Measurements from ENCODE around the gene SUSD4. TPM values are rescaled to one million over a fixed set of nuclear protein-coding genes. Genes with fewer than 3 reads are reported as not detected.

Gene SUSD4
- total RNA-seq, 2 experiments from 2014 or later, result 0.18 to 0.23 TPM

DNA sequence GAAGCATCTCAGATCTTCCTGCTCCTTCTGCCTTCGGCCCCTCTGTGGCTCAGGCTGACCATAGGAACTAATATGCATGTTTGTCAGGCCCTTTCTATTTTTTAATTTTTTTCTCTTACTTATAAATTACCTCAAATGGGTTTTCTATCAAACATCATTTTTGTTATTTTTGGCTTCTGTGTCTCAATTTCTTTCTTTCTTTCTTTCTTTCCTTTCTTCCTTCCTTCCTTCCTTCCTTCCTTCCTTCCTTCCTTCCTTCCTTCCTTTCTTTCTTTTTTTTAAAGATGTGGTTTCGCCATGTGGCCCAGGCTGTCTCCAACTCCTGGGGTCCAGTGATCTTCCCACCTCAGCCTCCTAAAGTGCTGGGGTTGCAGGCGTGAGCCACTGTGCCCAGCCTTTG is 184.7 kb downstream of the SUSD4 start:
- Mint-ChIP-seq H3K36me3 (ENCODE audit: low read depth) (no peaks in the 10 kb centered on the region), H3K27ac (no peak overlapping the region), H3K4me3 (no peak overlapping the region), H3K9me3 (ENCODE audit: insufficient read depth) (no peaks in the 10 kb centered on the region), H3K4me1 (ENCODE audit: low read depth) (peaks cover 3% of the 10 kb centered on the region), H3K27me3 (ENCODE audit: low read depth) (peaks cover 6% of the 10 kb centered on the region)
- DNase-seq (no peak), ATAC-seq (no peak)
- POLR2A ChIA-PET, result no interaction called here
- CTCF ChIA-PET, result interaction anchor here (1.6 kb wide), 1 partner anchor 55 kb away, joined by 5 read pairs; no protein-coding TSS in a partner anchor

DNA sequence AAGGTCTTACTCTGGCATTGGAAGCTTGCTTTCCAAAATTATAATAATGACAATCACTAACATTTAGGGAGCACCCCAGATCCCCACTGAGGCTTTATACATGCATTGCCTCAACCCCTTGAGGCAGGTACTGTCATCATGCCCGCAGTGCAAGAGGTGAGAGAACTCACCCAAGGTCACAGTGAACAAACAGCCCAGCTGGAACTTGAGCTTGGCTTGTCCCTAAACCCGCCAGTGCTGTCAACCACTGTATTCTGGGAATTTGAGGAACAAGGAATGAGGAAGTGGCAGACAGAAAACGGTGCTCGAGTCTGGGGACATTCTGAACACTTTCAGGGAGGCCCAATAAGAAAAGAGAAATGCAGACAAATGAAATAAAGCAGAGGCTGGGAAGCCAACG is 186.3 kb downstream of the SUSD4 start:
- DNase-seq (no peak), ATAC-seq (no peak)
- no peak overlapping the region for H3K27ac Mint-ChIP-seq
- peaks cover 6% of the 10 kb centered on the region for H3K27me3 Mint-ChIP-seq (ENCODE audit: low read depth)
- H3K4me3 Mint-ChIP-seq, result no peak overlapping the region
- ChIA-PET CTCF (no interaction called here), POLR2A (no interaction called here)
- peaks cover 3% of the 10 kb centered on the region for H3K9me3 Mint-ChIP-seq (ENCODE audit: insufficient read depth)
- H3K36me3 Mint-ChIP-seq (ENCODE audit: low read depth), result no peaks in the 10 kb centered on the region
- H3K4me1 Mint-ChIP-seq (ENCODE audit: low read depth), result peaks cover 3% of the 10 kb centered on the region

DNA sequence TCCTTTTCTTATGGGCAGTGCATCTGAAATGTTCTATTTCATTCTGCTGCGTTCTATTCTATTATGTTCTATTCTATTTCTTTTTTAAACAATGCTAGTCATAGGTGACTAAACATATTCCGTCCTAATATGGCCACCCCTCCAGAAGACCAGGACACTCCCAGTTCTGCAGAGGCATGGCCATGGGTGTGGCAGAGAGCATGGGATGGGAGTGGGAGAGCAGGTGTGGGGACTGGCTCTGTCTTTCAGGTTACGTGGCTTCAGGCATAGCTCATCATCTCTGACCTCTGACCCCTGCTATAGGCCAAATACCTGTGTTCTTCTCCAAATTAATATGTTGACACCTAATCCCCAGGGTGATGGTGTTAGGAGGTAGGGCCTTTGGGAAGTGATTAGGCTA is 187.5 kb downstream of the SUSD4 start:
- POLR2A ChIA-PET, result no interaction called here

GRCh38 chr1:223175633-223176032 is 188.3 kb downstream of the SUSD4 start:
- H3K9me3 Mint-ChIP-seq (ENCODE audit: insufficient read depth), result peaks cover 3% of the 10 kb centered on the region
- no peak overlapping the region for H3K4me3 Mint-ChIP-seq
- H3K27me3 Mint-ChIP-seq (ENCODE audit: low read depth), result peaks cover 2% of the 10 kb centered on the region
- H3K4me1 Mint-ChIP-seq (ENCODE audit: low read depth), result no peaks in the 10 kb centered on the region
- DNase-seq (no peak), ATAC-seq (no peak)
- ChIA-PET CTCF (interaction anchor here (0.9 to 1.9 kb wide), 4 partner anchors 10 to 52 kb away, joined by 3 to 7 read pairs (median 4); no protein-coding TSS in a partner anchor), POLR2A (no interaction called here)
- H3K36me3 Mint-ChIP-seq (ENCODE audit: low read depth), result no peaks in the 10 kb centered on the region
- H3K27ac Mint-ChIP-seq, result no peak overlapping the region

More for the DNA sequence above, 187.5 kb downstream of the SUSD4 start:
- Mint-ChIP-seq H3K4me1 (ENCODE audit: low read depth) (no peaks in the 10 kb centered on the region), H3K4me3 (no peak overlapping the region), H3K9me3 (ENCODE audit: insufficient read depth) (peaks cover 3% of the 10 kb centered on the region), H3K36me3 (ENCODE audit: low read depth) (no peaks in the 10 kb centered on the region), H3K27ac (no peak overlapping the region), H3K27me3 (ENCODE audit: low read depth) (peaks cover 6% of the 10 kb centered on the region)
- ATAC-seq (no peak), DNase-seq (no peak)
- CTCF ChIA-PET, result interaction anchor here (0.7 to 1.9 kb wide), 3 partner anchors 15 to 52 kb away, joined by 3 to 7 read pairs (median 3); no protein-coding TSS in a partner anchor

GRCh38 chr1:223175032-223175431 is 188.9 kb downstream of the SUSD4 start:
- Mint-ChIP-seq H3K9me3 (ENCODE audit: insufficient read depth) (peaks cover 3% of the 10 kb centered on the region), H3K36me3 (ENCODE audit: low read depth) (no peaks in the 10 kb centered on the region), H3K4me3 (no peak overlapping the region), H3K4me1 (ENCODE audit: low read depth) (no peaks in the 10 kb centered on the region), H3K27me3 (ENCODE audit: low read depth) (peaks cover 2% of the 10 kb centered on the region), H3K27ac (no peak overlapping the region)
- ATAC-seq (no peak), DNase-seq (no peak)
- ChIA-PET CTCF (interaction anchor here (1.1 to 1.9 kb wide), 4 partner anchors 11 to 51 kb away, joined by 3 to 7 read pairs (median 4); no protein-coding TSS in a partner anchor), POLR2A (no interaction called here)

Other genes with a start within 250 kb of the SUSD4 start
- gene TLR5, start 220.9 kb downstream of the SUSD4 start, total RNA-seq, result under 1 TPM; 0.32 to 0.44 TPM
- not detected for gene CCDC185, start 29.2 kb upstream of the SUSD4 start, total RNA-seq